Measurements from ENCODE around the gene OSBPL7. TPM values are rescaled to one million over a fixed set of nuclear protein-coding genes. Genes with fewer than 3 reads are reported as not detected.

Gene OSBPL7
- total and polyA plus RNA-seq, 2 of the 13 experiments (the other 11 are each of a cell fraction or from before 2014, with no cell fraction given), result 4.7 to 6.6 TPM

DNA sequence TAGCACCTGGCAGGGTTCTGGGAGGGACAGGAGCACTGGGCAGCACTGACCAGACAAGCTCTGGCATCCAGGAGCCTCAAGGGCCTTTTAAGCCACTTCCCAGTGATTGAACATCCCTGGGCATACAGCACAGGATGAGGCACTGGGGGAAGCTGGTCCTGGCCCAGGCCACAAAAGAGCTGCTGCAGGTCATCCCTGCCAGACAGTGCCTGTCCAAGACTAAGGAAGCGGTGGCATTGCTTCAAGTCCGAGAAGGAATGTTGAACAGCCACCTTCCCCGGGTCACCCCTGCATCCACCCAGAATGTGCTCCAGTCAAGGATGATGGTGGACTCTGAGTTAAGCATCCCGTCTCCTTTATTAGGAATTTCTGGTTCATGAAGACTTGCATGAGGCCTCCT is 1.2 kb upstream of the OSBPL7 start:
- 0 out of 2 replicates have a peak, but pooled peaks have one; percentile 30 for TF ChIP-seq FLYWCH1 (CRISPR knock-in tag; IDR thresholded peaks at IDR 0.05)
- peak; percentile 53 for TF ChIP-seq RBM22 (optimal IDR thresholded peaks at IDR 0.05; ENCODE audit: low read length)
- no peak for TF ChIP-seq NAIF1 (CRISPR knock-in tag; IDR thresholded peaks at IDR 0.05; ENCODE audit: borderline replicate concordance)
- TF ChIP-seq ZFX (CRISPR knock-in tag; IDR thresholded peaks at IDR 0.05; ENCODE audit: low read depth), result peak; percentile 4; the same call in 1 of the 2 replicates
- no peaks in the 10 kb centered on the region; a peak in 1 of 5 replicates for H3K27me3 ChIP-seq (ENCODE audit: control insufficient read depth in 1 of 2, insufficient read depth in 2 of 2, low read length in 2 of 2)
- H3K9me3 ChIP-seq (ENCODE audit: low read length), result no peaks in the 10 kb centered on the region
- CTCF ChIA-PET (ENCODE audit: low intra/inter-chr PET ratio, low total read pairs), result no interaction called here
- peaks cover 19% of the 10 kb centered on the region for H3K4me1 ChIP-seq (ENCODE audit: insufficient read depth, low read length)
- no peak overlapping the region for H3K4me3 ChIP-seq (replicated peaks in 1 of 3; ENCODE audit: insufficient read depth in 1 of 3, low read depth in 2 of 3, low read length in 3 of 3)
- FAIRE-seq (no peak), DNase-seq (ENCODE audit: low spot score) (no peak), ATAC-seq (no peak)
- no peak overlapping the region for H3K9ac ChIP-seq (ENCODE audit: insufficient read depth, low read depth, low read length)
- BruUV-seq (replicated peaks), result no TSS peak
- H3K79me2 ChIP-seq (ENCODE audit: insufficient read depth, low read length), result no peaks in the 10 kb centered on the region
- H3K36me3 ChIP-seq (replicated peaks in 1 of 2; ENCODE audit: control insufficient read depth in 1 of 2, insufficient read depth in 2 of 2, low read length in 2 of 2), result peaks cover 23 to 40% of the 10 kb centered on the region in 2 experiments
- H3K27ac ChIP-seq (ENCODE audit: extremely low read length, insufficient read depth, low read length), result no peak overlapping the region
- H3K4me2 ChIP-seq (ENCODE audit: low read depth, low read length), result no peak overlapping the region
- in situ Hi-C loops (cut with HindIII; ENCODE audit: extremely low pct_ligation_motif_present, low pct_unique_long_range_greater_than_20kb), result no loop called here
- no peak overlapping the region for H2AFZ ChIP-seq (ENCODE audit: low read length)
- intact Hi-C loops (cut with micrococcal nuclease; ENCODE audit: unreplicated experiment), result no loop called here
- WGBS (ENCODE audit: low lambda C conversion rate), result 95% methylated on average over 4 of the region's 4 CpGs
- POLR2A ChIA-PET, result interaction anchor here (2.5 kb wide), 1 partner anchor 8 kb away, joined by 58 read pairs; the partner anchor contains the start of genes LRRC46 and MRPL10
- H4K20me1 ChIP-seq (ENCODE audit: insufficient read depth, low read length), result no peaks in the 10 kb centered on the region

DNA sequence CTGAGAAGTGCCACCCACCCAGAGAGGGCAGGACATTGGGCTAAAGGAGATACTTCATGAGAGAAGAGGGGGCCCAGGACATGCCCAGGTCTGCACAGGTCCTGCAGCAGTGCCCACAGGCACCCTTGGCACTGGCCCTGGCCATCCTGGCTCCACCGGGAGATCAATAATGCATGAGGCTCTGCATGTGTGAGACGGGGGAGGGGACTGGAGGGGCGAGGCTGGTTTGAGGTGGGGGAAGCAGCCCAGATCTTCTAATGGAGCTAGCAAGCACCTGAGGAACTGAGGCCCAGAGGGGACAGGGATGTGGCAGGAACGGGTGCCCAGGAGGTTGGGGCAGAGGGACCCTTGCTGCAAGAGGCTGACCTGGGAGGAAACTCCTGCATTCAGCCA is 567 bp downstream of the OSBPL7 start:
- Histone ChIP-seq H3K4me1 (ENCODE audit: insufficient read depth, low read length) (peaks cover 19% of the 10 kb centered on the region), H3K27me3 (ENCODE audit: control insufficient read depth in 1 of 2, insufficient read depth in 2 of 2, low read length in 2 of 2) (no peaks in the 10 kb centered on the region; a peak in 1 of 5 replicates), H3K9me3 (ENCODE audit: low read length) (no peaks in the 10 kb centered on the region), H2AFZ (ENCODE audit: low read length) (no peak overlapping the region), H3K36me3 (replicated peaks in 1 of 2; ENCODE audit: control insufficient read depth in 1 of 2, insufficient read depth in 2 of 2, low read length in 2 of 2) (peaks cover 16 to 35% of the 10 kb centered on the region in 2 experiments; a peak in 4 of 5 replicates), H3K9ac (ENCODE audit: insufficient read depth, low read depth, low read length) (peak overlapping the region; percentile 78), H3K27ac (ENCODE audit: extremely low read length, insufficient read depth, low read length) (peak overlapping the region; percentile 5), H4K20me1 (ENCODE audit: insufficient read depth, low read length) (no peaks in the 10 kb centered on the region), H3K79me2 (ENCODE audit: insufficient read depth, low read length) (no peaks in the 10 kb centered on the region), H3K4me2 (ENCODE audit: low read depth, low read length) (peak overlapping the region; percentile 88), H3K4me3 (replicated peaks in 1 of 3; ENCODE audit: insufficient read depth in 1 of 3, low read depth in 2 of 3, low read length in 3 of 3) (peak overlapping the region; percentile 73 to 90 (median 73))
- intact Hi-C loops (cut with micrococcal nuclease; ENCODE audit: unreplicated experiment), result no loop called here
- CTCF ChIA-PET (ENCODE audit: low intra/inter-chr PET ratio, low total read pairs), result no interaction called here
- in situ Hi-C loops (cut with HindIII; ENCODE audit: extremely low pct_ligation_motif_present, low pct_unique_long_range_greater_than_20kb), result no loop called here
- FAIRE-seq (no peak), ATAC-seq (peak; percentile 15), DNase-seq (ENCODE audit: low spot score) (no peak)
- POLR2A ChIA-PET, result interaction anchor here (0.9 to 2.5 kb wide), 7 partner anchors 10 to 133 kb away, joined by 3 to 58 read pairs (median 4); partner anchors contain the start of genes LRRC46, MRPL10, PNPO and SCRN2
- WGBS (ENCODE audit: low lambda C conversion rate), result 0% methylated on average over 4 of the region's 4 CpGs
- no TSS peak for BruUV-seq (replicated peaks)
- TF ChIP-seq SMARCC2 (IDR thresholded peaks at IDR 0.05), result no peak
- no peak for TF ChIP-seq SYNCRIP (IDR thresholded peaks at IDR 0.05; ENCODE audit: insufficient read depth, low read depth, low read length)
- TF ChIP-seq, protein P1, sequence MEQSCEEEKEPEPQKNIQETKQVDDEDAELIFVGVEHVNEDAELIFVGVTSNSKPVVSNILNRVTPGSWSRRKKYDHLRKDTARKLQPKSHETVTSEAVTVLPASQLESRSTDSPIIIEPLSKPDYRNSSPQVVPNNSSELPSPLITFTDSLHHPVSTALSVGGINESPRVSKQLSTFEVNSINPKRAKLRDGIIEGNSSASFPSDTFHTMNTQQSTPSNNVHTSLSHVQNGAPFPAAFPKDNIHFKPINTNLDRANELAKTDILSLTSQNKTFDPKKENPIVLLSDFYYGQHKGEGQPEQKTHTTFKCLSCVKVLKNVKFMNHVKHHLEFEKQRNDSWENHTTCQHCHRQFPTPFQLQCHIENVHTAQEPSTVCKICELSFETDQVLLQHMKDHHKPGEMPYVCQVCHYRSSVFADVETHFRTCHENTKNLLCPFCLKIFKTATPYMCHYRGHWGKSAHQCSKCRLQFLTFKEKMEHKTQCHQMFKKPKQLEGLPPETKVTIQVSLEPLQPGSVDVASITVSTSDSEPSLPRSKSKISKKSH (CRISPR knock-in tag; IDR thresholded peaks at IDR 0.05; ENCODE audit: borderline replicate concordance), result peak; percentile 6; the same call in 1 of the 2 replicates
- no peak for TF ChIP-seq ZNF350 (CRISPR knock-in tag; IDR thresholded peaks at IDR 0.05; ENCODE audit: borderline replicate concordance, low read depth)
- TF ChIP-seq, protein P2, sequence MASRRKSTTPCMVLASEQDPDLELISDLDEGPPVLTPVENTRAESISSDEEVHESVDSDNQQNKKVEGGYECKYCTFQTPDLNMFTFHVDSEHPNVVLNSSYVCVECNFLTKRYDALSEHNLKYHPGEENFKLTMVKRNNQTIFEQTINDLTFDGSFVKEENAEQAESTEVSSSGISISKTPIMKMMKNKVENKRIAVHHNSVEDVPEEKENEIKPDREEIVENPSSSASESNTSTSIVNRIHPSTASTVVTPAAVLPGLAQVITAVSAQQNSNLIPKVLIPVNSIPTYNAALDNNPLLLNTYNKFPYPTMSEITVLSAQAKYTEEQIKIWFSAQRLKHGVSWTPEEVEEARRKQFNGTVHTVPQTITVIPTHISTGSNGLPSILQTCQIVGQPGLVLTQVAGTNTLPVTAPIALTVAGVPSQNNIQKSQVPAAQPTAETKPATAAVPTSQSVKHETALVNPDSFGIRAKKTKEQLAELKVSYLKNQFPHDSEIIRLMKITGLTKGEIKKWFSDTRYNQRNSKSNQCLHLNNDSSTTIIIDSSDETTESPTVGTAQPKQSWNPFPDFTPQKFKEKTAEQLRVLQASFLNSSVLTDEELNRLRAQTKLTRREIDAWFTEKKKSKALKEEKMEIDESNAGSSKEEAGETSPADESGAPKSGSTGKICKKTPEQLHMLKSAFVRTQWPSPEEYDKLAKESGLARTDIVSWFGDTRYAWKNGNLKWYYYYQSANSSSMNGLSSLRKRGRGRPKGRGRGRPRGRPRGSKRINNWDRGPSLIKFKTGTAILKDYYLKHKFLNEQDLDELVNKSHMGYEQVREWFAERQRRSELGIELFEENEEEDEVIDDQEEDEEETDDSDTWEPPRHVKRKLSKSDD (CRISPR knock-in tag; IDR thresholded peaks at IDR 0.05; ENCODE audit: low read depth), result peak; percentile 27; the same call in 1 of the 2 replicates
- TF ChIP-seq ZNF543 (CRISPR knock-in tag; IDR thresholded peaks at IDR 0.05), result 0 out of 2 replicates have a peak, but pooled peaks have one; percentile 10
- no peak for TF ChIP-seq ZNF333 (CRISPR knock-in tag; IDR thresholded peaks at IDR 0.05; ENCODE audit: borderline replicate concordance)

Data from HepG2 (cell line).